Measurements from ENCODE around the gene SMIM28.

The SMIM28 gene

GRCh38 chr6:138372711-138373463 lies 4.8 kb upstream of the SMIM28 start:
- H3K9me3 ChIP-seq (ENCODE audit: control insufficient read depth in 5 of 5, low read length in 5 of 5): no peaks in the 10 kb centered on the region
- H3K27me3 ChIP-seq (ENCODE audit: control insufficient read depth in 5 of 5, insufficient read depth in 4 of 5, low read length in 5 of 5): no peaks in the 10 kb centered on the region
- H3K4me1 ChIP-seq (ENCODE audit: control insufficient read depth in 5 of 5, insufficient read depth in 5 of 5, low read length in 5 of 5): no peaks in the 10 kb centered on the region
- H3K36me3 ChIP-seq (ENCODE audit: control insufficient read depth in 5 of 5, insufficient read depth in 5 of 5, low read length in 5 of 5): no peaks in the 10 kb centered on the region
- no peak overlapping the region for H3K4me3 ChIP-seq (ENCODE audit: low read depth in 1 of 5, low read length in 5 of 5)
- no peak overlapping the region for H3K9ac ChIP-seq (ENCODE audit: low read length in 5 of 5)
- no peak overlapping the region for H3K27ac ChIP-seq (ENCODE audit: low read depth, low read length)

GRCh38 chr6:138374230-138374629 lies 3.5 kb upstream of the SMIM28 start:
- Histone ChIP-seq H3K4me3 (ENCODE audit: low read depth in 1 of 5, low read length in 5 of 5) (no peak overlapping the region), H3K9ac (ENCODE audit: low read length in 5 of 5) (no peak overlapping the region), H3K27me3 (ENCODE audit: control insufficient read depth in 5 of 5, insufficient read depth in 4 of 5, low read length in 5 of 5) (no peaks in the 10 kb centered on the region), H3K4me1 (ENCODE audit: control insufficient read depth in 5 of 5, insufficient read depth in 5 of 5, low read length in 5 of 5) (no peaks in the 10 kb centered on the region), H3K36me3 (ENCODE audit: control insufficient read depth in 5 of 5, insufficient read depth in 5 of 5, low read length in 5 of 5) (no peaks in the 10 kb centered on the region), H3K9me3 (ENCODE audit: control insufficient read depth in 5 of 5, low read length in 5 of 5) (no peaks in the 10 kb centered on the region), H3K27ac (ENCODE audit: low read depth, low read length) (no peak overlapping the region)

GRCh38 chr6:138374815-138375214 lies 2.9 kb upstream of the SMIM28 start:
- no peaks in the 10 kb centered on the region for H3K9me3 ChIP-seq (ENCODE audit: control insufficient read depth in 5 of 5, low read length in 5 of 5)
- H3K36me3 ChIP-seq (ENCODE audit: control insufficient read depth in 5 of 5, insufficient read depth in 5 of 5, low read length in 5 of 5): no peaks in the 10 kb centered on the region
- no peaks in the 10 kb centered on the region for H3K27me3 ChIP-seq (ENCODE audit: control insufficient read depth in 5 of 5, insufficient read depth in 4 of 5, low read length in 5 of 5)
- no peak overlapping the region for H3K9ac ChIP-seq (ENCODE audit: low read length in 5 of 5)
- no peaks in the 10 kb centered on the region for H3K4me1 ChIP-seq (ENCODE audit: control insufficient read depth in 5 of 5, insufficient read depth in 5 of 5, low read length in 5 of 5)
- no peak overlapping the region for H3K4me3 ChIP-seq (ENCODE audit: low read depth in 1 of 5, low read length in 5 of 5)
- H3K27ac ChIP-seq (ENCODE audit: low read depth, low read length): no peak overlapping the region

- H3K9me3 ChIP-seq (ENCODE audit: control insufficient read depth in 5 of 5, low read length in 5 of 5): no peaks in the 10 kb centered on the region
- H3K36me3 ChIP-seq (ENCODE audit: control insufficient read depth in 5 of 5, insufficient read depth in 5 of 5, low read length in 5 of 5): no peaks in the 10 kb centered on the region
- H3K9ac ChIP-seq (ENCODE audit: low read length in 5 of 5): no peak overlapping the region
- H3K27ac ChIP-seq (ENCODE audit: low read depth, low read length): no peak overlapping the region
- no peaks in the 10 kb centered on the region for H3K4me1 ChIP-seq (ENCODE audit: control insufficient read depth in 5 of 5, insufficient read depth in 5 of 5, low read length in 5 of 5)
- no peak overlapping the region for H3K4me3 ChIP-seq (ENCODE audit: low read depth in 1 of 5, low read length in 5 of 5)
- no peaks in the 10 kb centered on the region for H3K27me3 ChIP-seq (ENCODE audit: control insufficient read depth in 5 of 5, insufficient read depth in 4 of 5, low read length in 5 of 5)
Observed at GRCh38 chr6:138377042-138377441, 663 bp upstream of the SMIM28 start.

GRCh38 chr6:138378463-138378862 lies 758 bp downstream of the SMIM28 start:
- Histone ChIP-seq H3K4me1 (ENCODE audit: control insufficient read depth in 5 of 5, insufficient read depth in 5 of 5, low read length in 5 of 5) (no peaks in the 10 kb centered on the region), H3K9ac (ENCODE audit: low read length in 5 of 5) (no peak overlapping the region), H3K27ac (ENCODE audit: low read depth, low read length) (no peak overlapping the region), H3K9me3 (ENCODE audit: control insufficient read depth in 5 of 5, low read length in 5 of 5) (no peaks in the 10 kb centered on the region), H3K4me3 (ENCODE audit: low read depth in 1 of 5, low read length in 5 of 5) (no peak overlapping the region), H3K27me3 (ENCODE audit: control insufficient read depth in 5 of 5, insufficient read depth in 4 of 5, low read length in 5 of 5) (no peaks in the 10 kb centered on the region), H3K36me3 (ENCODE audit: control insufficient read depth in 5 of 5, insufficient read depth in 5 of 5, low read length in 5 of 5) (no peaks in the 10 kb centered on the region)

GRCh38 chr6:138382498-138383265 lies 5.0 kb downstream of the SMIM28 start:
- H3K4me3 ChIP-seq (ENCODE audit: low read depth in 1 of 5, low read length in 5 of 5): no peak overlapping the region
- H3K36me3 ChIP-seq (ENCODE audit: control insufficient read depth in 5 of 5, insufficient read depth in 5 of 5, low read length in 5 of 5): no peaks in the 10 kb centered on the region
- H3K9ac ChIP-seq (ENCODE audit: low read length in 5 of 5): no peak overlapping the region
- H3K4me1 ChIP-seq (ENCODE audit: control insufficient read depth in 5 of 5, insufficient read depth in 5 of 5, low read length in 5 of 5): no peaks in the 10 kb centered on the region
- H3K27ac ChIP-seq (ENCODE audit: low read depth, low read length): no peak overlapping the region
- H3K9me3 ChIP-seq (ENCODE audit: control insufficient read depth in 5 of 5, low read length in 5 of 5): no peaks in the 10 kb centered on the region
- H3K27me3 ChIP-seq (ENCODE audit: control insufficient read depth in 5 of 5, insufficient read depth in 4 of 5, low read length in 5 of 5): no peaks in the 10 kb centered on the region

- no peaks in the 10 kb centered on the region for H3K27me3 ChIP-seq (ENCODE audit: control insufficient read depth in 5 of 5, insufficient read depth in 4 of 5, low read length in 5 of 5)
- H3K9me3 ChIP-seq (ENCODE audit: control insufficient read depth in 5 of 5, low read length in 5 of 5): no peaks in the 10 kb centered on the region
- H3K9ac ChIP-seq (ENCODE audit: low read length in 5 of 5): no peak overlapping the region
- H3K4me3 ChIP-seq (ENCODE audit: low read depth in 1 of 5, low read length in 5 of 5): no peak overlapping the region
- H3K4me1 ChIP-seq (ENCODE audit: control insufficient read depth in 5 of 5, insufficient read depth in 5 of 5, low read length in 5 of 5): no peaks in the 10 kb centered on the region
- no peaks in the 10 kb centered on the region for H3K36me3 ChIP-seq (ENCODE audit: control insufficient read depth in 5 of 5, insufficient read depth in 5 of 5, low read length in 5 of 5)
- H3K27ac ChIP-seq (ENCODE audit: low read depth, low read length): no peak overlapping the region
Observed at GRCh38 chr6:138383776-138384175, 6.1 kb downstream of the SMIM28 start.

GRCh38 chr6:138386897-138387296 lies 9.2 kb downstream of the SMIM28 start:
- Histone ChIP-seq H3K27ac (ENCODE audit: low read depth, low read length) (no peak overlapping the region), H3K9me3 (ENCODE audit: control insufficient read depth in 5 of 5, low read length in 5 of 5) (no peaks in the 10 kb centered on the region), H3K36me3 (ENCODE audit: control insufficient read depth in 5 of 5, insufficient read depth in 5 of 5, low read length in 5 of 5) (no peaks in the 10 kb centered on the region), H3K4me1 (ENCODE audit: control insufficient read depth in 5 of 5, insufficient read depth in 5 of 5, low read length in 5 of 5) (no peaks in the 10 kb centered on the region), H3K27me3 (ENCODE audit: control insufficient read depth in 5 of 5, insufficient read depth in 4 of 5, low read length in 5 of 5) (no peaks in the 10 kb centered on the region), H3K9ac (ENCODE audit: low read length in 5 of 5) (no peak overlapping the region), H3K4me3 (ENCODE audit: low read depth in 1 of 5, low read length in 5 of 5) (no peak overlapping the region)

- Histone ChIP-seq H3K9ac (ENCODE audit: low read length in 5 of 5) (no peak overlapping the region), H3K4me1 (ENCODE audit: control insufficient read depth in 5 of 5, insufficient read depth in 5 of 5, low read length in 5 of 5) (no peaks in the 10 kb centered on the region), H3K27me3 (ENCODE audit: control insufficient read depth in 5 of 5, insufficient read depth in 4 of 5, low read length in 5 of 5) (no peaks in the 10 kb centered on the region), H3K27ac (ENCODE audit: low read depth, low read length) (no peak overlapping the region), H3K36me3 (ENCODE audit: control insufficient read depth in 5 of 5, insufficient read depth in 5 of 5, low read length in 5 of 5) (no peaks in the 10 kb centered on the region), H3K9me3 (ENCODE audit: control insufficient read depth in 5 of 5, low read length in 5 of 5) (no peaks in the 10 kb centered on the region), H3K4me3 (ENCODE audit: low read depth in 1 of 5, low read length in 5 of 5) (no peak overlapping the region)
Observed at GRCh38 chr6:138387577-138388368, 10.1 kb downstream of the SMIM28 start.

GRCh38 chr6:138389551-138389950 lies 11.8 kb downstream of the SMIM28 start:
- Histone ChIP-seq H3K27me3 (ENCODE audit: control insufficient read depth in 5 of 5, insufficient read depth in 4 of 5, low read length in 5 of 5) (no peaks in the 10 kb centered on the region), H3K27ac (ENCODE audit: low read depth, low read length) (no peak overlapping the region), H3K9ac (ENCODE audit: low read length in 5 of 5) (no peak overlapping the region), H3K4me1 (ENCODE audit: control insufficient read depth in 5 of 5, insufficient read depth in 5 of 5, low read length in 5 of 5) (no peaks in the 10 kb centered on the region), H3K9me3 (ENCODE audit: control insufficient read depth in 5 of 5, low read length in 5 of 5) (no peaks in the 10 kb centered on the region), H3K36me3 (ENCODE audit: control insufficient read depth in 5 of 5, insufficient read depth in 5 of 5, low read length in 5 of 5) (no peaks in the 10 kb centered on the region), H3K4me3 (ENCODE audit: low read depth in 1 of 5, low read length in 5 of 5) (no peak overlapping the region)
